GM19438 (cell line): Measurements from ENCODE around the gene TWIST1.

Experiments
- ATAC-seq: cut with Tn5 transposase; IDR thresholded peaks from one replicate; pipeline ENCODE4 v1.9.1; 2021; ENCODE audit warnings: low read depth; ENCODE audit not compliant: unreplicated experiment

The TWIST1 gene

GRCh38 chr7:19113855-19114550 is 3.4 kb downstream of the TWIST1 start:
- ATAC-seq: no peak

- ATAC-seq: no peak
Measured at GRCh38 chr7:19113002-19113350, 4.5 kb downstream of the TWIST1 start.

- ATAC-seq: no peak
Measured at GRCh38 chr7:19112274-19113001, 5.0 kb downstream of the TWIST1 start.

- ATAC-seq: no peak
Measured at GRCh38 chr7:19111474-19112273, 5.8 kb downstream of the TWIST1 start.

GRCh38 chr7:19110776-19111175 is 6.7 kb downstream of the TWIST1 start:
- no peak for ATAC-seq

GRCh38 chr7:19110026-19110730 is 7.3 kb downstream of the TWIST1 start:
- no peak for ATAC-seq

- no peak for ATAC-seq
Measured at GRCh38 chr7:19109000-19109946, 8.2 kb downstream of the TWIST1 start.

GRCh38 chr7:19107356-19108146 is 9.9 kb downstream of the TWIST1 start:
- ATAC-seq: no peak

- ATAC-seq: no peak
Measured at GRCh38 chr7:19107081-19107355, 10.4 kb downstream of the TWIST1 start.

GRCh38 chr7:19106241-19107080 is 11.0 kb downstream of the TWIST1 start:
- no peak for ATAC-seq

GRCh38 chr7:19105546-19105945 is 11.9 kb downstream of the TWIST1 start:
- ATAC-seq: no peak

- ATAC-seq: no peak
Measured at GRCh38 chr7:19104811-19105210, 12.6 kb downstream of the TWIST1 start.

- ATAC-seq: no peak
Measured at GRCh38 chr7:19102884-19103283, 14.6 kb downstream of the TWIST1 start.

GRCh38 chr7:19101909-19102308 is 15.5 kb downstream of the TWIST1 start:
- no peak for ATAC-seq

GRCh38 chr7:19101472-19101871 is 16.0 kb downstream of the TWIST1 start:
- no peak for ATAC-seq

- no peak for ATAC-seq
Measured at GRCh38 chr7:19099924-19100323, 17.5 kb downstream of the TWIST1 start.

GRCh38 chr7:19099194-19099593 is 18.2 kb downstream of the TWIST1 start:
- ATAC-seq: no peak

GRCh38 chr7:19098510-19098909 is 18.9 kb downstream of the TWIST1 start:
- ATAC-seq: no peak
